NCI-H748 treated with DMSO at 0.1 percent for 48 hours (cell line): ENCODE measurements around the gene EBPL.
"Not testable (repeated sequence)": the region's sequence is repeated elsewhere in the genome, so short reads cannot be mapped to it uniquely, and the experiment has no call there.

Source experiments
- DNase-seq: peaks from one replicate; lab custom pipeline; 2025; lab: John Stamatoyannopoulos, UW

The EBPL gene

DNA sequence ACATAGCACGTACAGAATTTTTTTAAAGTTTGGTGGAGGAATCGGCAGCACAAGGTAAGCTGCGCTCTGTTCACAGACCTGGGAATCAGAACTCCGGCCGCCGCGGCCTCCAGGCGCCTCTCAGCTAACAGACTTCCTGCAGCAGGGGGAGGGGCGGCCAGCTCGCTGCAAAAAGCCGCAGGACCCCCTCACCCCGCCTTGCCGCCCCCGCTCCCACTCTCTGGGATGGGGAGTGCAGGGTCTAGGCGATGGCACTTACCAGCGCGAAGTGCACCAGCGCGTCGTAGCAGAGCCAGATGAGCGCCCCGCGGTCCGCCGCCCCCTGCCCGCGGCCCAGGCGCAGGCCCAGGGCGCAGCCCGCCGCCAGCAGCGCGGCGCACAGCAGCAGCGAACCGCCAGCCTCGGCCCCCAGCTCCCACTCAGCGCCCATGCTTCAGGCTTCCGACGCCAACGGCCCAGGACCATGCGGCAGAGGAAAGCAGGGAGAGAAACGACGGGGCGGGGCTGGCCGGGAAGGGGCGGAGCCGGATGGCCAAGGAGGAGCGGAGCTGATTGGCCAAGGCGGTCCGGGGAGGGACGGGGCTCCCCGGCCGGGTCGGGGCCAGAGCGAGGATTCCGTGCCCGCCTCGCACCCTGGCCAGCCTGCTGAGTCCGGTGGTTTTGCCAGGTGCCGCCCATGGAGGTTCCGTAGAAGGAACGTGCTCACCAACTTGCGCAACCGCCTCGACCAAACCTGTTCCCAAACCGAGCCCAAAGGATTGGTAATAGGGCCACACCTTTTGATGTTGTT, at the start of gene EBPL:
EBPL (minus strand) TSS at position 492 of the 790 bp plus-strand sequence; CDS start at position 430, 62 bp downstream.
- DNase-seq = peak; percentile 83

DNA sequence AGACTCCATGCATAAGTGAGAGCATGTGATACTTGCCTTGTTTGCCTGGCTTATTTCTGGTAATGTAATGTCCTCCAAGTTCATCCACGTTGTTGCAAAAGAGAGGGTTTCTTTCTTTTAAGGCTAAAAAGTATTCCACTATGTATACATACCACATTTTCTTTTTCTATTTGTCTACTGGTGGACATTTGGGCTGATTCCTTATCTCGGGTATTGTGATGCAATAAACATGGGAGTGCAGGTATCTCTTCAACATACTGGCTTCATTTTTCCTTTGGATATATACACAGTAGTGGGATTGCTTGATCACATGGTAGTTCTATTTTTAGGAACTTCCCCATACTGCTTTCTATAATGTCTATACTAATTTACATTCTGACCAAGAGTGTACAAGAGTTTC, 49.6 kb upstream of the EBPL start:
- no peak for DNase-seq

DNA sequence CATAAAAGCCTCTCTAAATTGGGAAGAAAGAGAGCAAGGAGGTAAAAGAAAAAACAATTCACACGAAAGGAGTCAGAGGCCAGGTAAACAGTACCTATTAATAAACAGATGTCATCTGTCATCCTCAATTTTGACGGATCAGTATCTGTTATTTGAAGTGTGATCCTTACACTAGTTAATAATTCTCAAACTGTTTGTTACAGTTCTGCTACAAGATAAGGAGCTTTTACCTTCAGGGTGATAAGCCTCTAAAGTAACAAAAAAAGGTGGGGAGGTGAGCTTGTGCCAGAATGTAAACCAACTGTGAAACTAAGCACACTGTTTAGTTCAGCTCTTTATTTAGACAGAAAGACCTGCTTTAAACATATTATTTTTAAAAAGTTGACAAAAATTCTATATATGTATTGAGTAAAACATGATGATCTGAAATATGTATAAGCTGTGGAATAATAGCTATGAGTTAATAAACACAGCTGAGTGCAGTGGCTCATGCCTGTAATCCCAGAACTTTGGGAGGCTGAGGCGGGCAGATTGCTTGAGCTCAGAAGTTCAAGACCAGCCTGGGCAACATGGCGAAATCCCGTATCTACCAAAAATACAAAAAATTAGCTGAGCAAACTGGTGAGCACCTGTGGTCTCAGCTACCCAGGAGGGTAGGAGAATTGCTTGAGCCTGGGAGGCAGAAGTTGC, 48.4 kb upstream of the EBPL start:
- no peak for DNase-seq

DNA sequence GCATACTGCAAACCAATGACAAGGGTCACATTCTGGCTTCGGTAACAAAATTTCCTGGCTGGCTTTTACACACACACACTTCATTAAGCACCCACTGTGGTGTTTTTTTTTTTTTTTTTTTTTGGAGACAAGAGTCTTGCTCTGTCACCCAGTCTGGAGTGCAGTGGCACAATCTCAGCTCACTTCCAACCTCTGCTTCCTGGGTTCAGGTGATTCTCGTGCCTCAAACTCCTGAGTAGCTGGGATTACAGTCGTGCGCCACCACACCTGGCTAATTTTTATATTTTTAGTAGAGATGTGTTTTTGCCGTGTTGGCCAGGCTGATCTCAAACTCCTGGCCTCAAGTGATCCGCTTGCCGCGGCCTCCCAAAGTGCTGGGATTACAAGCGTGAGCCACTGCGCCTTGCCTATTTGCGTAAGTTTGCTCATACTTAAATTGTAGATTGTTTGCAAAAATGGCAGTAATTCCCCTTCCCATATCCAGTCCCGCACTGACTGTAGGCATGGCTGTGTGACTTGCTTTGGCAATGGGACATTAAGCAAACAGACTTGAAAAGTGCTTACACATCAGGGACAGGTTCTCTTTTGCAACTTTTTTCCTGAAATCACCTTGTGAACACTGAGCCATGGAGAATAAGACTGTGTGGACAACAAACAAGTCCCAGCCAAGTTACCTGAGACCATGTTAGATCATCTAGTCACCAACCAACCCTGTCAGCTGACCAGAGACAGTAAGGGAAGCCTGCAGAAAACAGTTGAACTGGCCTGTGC, 42.1 kb upstream of the EBPL start:
- DNase-seq = no peak

DNA sequence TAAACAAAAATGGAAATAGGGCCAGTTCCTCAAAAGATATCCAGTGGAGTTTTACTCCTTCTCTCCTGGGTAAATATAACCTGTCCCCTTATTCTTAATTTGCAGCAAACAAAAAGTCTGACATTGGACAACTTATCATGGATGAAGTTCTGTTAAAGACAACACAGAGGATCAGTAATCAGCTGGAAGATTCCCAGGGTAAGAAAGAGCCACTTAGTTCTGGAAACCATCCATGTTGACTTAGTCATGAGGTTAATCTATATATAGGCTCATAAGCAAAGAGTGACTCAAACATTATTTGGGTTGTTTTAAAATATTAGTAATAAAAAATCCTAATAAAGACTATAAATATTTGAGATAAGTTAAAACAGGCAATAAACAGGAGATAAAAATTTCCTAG, 40.5 kb upstream of the EBPL start:
- DNase-seq = no peak

DNA sequence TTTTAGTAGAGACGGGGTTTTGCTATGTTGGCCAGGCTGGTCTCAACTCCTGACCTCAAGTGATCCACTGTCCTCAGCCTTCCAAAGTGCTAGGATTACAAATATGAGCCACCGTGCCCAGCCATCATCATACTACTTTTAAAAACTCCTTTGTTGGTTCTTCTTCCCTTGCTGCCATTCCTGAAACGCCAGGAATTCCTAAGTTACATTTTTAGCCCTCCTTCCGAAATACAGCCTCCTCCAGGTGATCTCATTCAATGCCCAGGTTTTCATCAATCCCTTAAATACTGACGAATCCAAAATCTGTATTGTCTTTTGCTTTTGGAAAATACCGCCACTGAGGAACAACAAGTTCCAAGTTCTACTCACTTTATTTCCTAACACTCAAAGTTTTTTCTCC, 25.3 kb upstream of the EBPL start:
- no peak for DNase-seq

DNA sequence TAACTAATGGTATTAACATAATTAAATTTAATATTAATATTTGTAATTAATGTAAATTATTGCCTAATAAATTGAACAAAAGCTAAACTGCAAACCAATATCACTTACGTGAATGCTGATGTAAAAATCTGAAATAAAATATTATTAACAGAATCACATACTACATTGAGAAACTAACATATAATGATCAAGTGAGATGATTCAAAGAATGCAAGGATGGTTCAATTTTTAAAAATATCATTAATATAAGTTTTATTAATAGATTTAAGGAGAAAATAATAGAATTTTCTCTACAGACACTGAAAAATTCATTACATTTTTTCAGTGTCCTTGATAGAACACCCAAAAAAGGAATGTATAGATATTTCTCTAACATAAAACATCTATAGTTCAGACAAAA, 23.5 kb upstream of the EBPL start:
- DNase-seq = no peak

DNA sequence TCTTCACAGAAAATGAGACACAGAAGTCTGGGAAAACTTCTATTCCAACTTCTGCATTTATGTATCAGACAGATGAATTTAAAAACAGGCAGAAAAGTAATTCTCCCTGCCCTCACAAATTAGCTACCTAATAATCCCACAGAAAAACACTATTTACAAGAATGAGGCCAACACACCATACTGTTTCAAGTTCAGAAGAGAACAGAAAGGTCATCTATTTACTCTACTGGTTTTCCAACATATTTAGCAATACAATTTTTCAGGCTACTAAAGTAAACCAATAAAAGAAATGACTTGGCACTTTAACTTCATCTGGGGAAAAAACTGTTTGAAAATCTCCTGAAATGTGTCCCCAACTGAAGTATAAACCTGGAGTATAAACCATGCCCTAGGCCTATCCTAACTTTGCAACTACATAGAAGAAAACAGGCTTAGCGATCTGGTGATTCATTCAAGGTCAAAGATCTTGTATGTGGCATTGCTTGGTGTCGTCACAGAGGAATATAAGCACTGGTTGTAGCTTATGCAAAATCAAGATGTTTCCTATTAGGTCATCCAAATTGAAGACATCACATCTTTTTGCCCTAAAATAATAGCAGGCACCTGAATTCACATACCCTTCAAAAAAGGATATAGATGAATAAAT, 20.1 kb upstream of the EBPL start:
- no peak for DNase-seq

DNA sequence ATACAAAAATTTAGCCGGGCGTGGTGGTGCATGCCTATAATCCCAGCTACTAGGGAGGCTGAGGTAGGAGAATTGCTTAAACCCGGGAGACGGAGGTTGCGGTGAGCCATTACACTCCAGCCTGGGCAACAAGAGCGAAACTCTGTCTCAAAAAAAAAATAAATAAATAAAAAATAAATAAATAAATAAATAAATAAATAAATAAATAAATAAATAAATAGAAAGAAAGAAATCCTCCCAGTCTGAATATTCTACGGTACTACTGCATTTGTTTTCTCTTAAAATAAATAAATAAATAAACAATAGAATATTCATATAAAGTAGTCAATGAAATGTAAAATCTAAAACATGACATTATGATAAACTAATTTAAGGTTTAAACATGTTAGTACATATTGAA, 13.0 kb upstream of the EBPL start:
- not testable (repeated sequence) for DNase-seq

DNA sequence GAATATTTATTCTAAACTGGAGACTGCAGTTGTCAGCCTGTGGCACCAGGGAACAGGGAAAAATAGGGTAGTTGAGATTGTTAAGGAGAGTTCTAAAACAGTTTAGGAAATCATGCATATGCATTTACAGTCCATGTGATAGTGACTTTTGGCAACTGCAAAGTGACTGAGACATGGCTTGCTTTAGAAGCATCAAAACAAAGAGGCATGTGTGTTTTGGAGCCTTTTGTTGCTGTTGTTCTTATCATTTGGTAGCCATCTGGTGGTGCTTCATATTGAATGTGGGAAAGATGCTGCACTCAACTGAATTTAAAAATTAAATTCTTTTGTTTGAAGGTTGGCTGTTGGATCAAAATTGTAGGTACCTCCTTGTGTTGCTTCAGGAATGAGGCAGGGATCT, 10.2 kb upstream of the EBPL start:
- no peak for DNase-seq

DNA sequence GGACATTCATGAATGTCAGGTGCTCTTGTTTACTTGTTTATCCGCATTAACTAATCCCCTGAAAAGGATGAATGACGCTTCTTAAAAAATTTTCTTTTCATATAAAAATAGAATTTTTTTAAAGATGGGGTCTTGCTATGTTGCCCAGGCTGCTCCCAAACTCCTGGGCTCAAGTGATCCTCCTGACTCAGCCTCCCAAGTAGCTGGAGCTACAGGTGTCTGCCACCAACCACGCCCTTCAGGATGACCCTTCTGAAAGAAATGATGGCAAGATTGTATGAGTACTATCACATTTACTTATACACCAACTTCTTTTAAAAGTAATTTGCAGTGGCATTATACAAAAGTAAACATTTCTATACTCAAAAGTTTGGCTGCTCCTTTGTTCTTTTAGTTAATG, 6.2 kb upstream of the EBPL start:
- no peak for DNase-seq

DNA sequence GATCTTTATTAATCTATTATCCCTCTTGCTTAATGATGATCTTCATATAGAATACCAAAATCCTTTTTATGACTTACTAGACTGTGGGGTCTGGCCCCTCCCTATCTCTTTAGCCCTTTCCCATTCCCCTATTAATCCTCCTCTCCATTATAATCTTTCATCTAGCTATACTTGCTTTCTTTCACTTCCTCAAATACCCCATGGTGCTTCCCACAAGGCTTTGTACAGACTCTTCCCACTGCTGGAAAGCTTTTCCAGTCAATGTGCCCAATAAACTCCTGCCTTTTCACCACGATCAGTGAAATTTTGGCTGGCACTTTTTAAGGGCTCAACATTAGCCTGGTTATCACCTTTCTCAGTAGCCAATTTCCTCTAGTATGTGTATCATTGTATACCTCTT, 3.2 kb upstream of the EBPL start:
- DNase-seq = no peak

DNA sequence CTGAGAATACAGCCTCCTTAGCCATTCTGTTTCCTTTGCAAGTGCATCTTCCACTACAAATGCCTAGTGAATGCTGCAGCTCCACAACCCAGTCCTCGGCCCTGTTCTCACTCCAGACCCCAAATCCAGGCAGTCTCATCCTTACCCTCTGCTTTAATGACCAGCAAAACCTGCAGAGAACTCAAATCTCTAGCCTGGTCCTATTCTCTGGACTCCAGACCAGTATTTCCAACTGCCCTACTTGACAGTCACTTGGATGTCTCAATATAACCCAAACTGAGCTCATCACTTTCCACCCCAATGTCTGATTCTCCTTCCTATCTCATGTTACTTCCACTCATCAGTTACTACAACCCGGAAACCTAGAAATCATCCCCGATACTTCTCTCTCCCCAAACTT, 2.6 kb upstream of the EBPL start:
- DNase-seq = no peak

DNA sequence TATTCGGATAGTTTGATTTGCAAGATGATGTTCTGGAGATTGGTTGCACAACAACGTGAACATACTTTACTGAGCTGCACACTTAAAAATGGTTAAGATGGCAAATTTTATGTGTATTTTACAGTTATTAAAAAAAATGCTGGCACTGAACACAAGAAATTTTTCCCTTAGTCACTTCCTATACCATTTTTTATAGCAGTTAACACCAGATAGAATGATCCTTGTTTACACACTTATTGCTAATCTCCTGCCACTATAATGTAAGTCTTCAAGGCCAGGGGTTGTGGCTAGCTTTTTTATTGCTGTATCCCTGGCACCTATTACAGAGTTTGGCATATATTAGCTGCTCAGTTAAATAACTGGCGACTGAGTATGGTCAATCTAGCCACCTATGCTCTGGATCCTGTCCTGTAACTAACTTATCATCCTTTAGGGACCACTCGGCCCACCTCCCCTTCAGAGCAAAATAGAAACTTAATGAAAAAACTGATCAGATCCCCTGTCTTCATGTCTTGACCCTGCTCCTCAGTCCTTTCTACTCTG, 2.0 kb upstream of the EBPL start:
- DNase-seq = no peak

DNA sequence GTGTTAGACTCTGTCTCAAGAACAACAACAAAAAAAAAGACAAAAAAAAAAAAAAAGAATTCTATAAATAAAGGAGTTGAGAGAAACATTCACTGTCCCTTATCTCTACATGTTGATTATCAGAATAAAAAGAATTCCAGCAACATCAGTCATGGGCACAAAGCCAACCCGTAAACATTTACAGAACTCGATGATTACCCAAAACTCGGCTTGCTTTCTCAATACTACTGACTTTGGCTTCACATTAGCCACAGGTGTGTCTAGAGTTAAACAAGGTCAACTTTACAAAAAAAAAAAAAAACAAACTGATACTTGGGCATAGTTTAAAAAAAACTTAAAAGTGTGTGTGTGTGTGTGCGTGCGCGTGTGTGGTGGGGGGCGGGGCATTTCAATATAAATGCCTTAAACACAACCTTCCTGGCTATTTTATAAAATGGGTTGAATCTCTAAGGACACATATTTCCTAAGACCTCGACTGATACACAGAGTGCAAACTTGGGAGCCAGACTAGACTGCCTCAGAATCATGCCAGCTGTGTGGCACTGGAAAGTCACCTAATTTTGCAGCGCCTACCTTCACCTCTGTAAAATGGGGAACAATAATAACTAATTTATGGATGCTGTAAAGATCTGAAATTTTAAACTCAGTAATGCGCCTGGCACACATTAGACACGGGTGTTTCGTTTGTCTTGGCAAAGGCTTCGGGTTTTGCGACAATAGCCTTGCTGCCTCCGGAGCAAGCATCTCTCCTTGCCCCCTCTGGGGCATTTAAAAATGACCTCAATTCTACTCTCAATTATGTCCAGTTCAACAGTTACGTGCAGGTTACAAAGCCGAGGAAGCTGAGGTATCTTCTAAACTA, 922 bp downstream of the EBPL start:
- peak; percentile 45 for DNase-seq

DNA sequence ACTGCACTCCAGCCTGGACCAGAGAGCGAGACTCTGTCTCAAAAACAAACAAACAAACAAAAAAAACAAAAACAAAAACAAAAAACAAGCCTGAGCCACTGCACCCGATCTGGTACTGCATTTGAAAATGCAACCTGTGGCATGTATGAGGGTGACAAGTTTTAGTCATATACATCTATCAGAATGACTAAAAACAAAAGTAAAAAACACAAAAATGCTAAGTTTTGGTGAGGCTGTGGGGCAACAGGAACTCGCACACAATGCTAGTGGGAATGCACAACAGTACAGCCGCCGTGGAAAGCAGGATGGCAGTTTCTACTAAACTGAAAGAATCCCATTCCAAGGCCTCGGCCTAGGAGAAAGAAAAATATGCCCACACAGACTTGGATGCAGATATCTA, 7.8 kb downstream of the EBPL start:
- DNase-seq = no peak

DNA sequence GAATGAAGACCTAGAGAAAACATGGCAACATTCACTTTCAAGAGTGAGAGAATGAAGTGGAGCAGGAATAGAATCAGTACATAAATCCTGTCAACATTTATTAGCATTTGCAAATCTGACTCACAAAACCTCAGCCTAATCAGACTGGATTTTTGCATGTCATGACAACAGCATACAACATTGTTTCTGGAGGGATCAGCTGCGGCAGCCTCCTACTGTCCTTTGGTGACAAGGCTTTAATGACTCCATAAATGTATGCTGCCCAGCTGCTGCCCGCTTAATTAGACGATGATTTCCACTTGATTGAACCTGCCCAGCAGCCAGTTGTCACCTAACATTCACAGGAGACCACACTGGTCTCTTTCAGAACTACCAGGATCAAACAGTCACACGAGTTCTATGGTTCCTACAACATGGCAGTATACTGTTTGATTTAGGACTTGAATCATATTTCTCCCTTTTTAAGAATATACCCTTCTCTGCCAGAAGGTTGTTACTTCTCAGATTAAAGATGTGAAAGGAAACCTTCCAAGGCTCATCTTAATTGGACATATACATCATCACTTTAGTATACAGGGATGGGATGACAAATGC, 9.3 kb downstream of the EBPL start:
- DNase-seq = peak; percentile 32

DNA sequence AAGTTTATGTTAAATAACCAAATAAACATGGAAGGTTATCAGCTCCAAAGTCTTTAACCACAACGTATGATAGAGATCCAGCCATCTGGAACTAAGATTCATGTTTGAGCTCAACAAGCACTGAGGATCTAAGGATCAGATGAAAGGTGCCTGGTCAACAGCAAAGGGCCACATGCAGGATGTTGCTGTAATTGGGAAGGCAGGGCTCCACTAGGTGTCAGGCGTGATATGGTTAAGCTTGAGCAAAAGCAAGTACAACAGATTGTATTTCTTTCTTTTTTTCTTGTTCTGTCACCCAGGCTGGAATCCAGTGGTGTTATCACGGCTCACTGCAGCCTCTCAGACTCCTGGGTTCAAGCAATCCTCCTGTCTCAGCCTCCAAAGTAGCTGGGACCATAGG, 12.0 kb downstream of the EBPL start:
- DNase-seq = peak; percentile 6

DNA sequence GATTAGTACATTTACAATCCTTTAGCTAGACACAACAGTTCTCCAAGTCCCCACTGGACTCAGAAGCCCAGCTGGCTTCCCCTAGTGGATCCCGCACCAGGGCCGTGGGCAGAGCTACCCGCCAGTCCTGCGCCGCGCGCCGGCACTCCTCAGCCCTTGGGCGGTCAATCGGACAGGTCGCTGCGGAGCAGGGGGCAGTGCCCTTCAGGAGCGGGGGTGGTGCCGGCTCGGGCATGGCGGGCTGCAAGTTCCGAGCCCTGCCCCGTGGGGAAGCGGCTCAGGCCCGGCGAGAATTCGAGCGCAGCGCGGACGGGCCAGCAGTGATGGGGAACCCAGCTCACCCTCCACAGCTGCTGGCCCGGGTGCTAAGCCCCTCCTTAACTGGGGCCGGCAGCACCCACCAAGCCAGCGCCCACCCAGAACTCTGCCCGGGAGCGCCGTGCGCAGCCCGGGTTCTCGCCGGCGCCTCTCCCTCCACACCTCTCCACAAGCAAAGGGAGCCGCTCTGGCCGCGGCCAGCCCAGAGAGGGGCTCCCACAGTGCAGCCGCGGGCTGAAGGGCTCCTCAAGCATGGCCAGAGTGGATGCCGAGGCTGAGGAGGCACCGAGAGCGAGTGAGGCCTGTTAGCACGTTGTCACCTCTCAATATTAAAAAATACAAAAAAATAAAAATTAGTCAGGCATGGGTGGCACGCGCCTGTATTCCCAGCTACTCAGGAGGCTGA, 12.9 kb downstream of the EBPL start:
- no peak for DNase-seq
